Activated CD8-positive, alpha-beta memory T cell treated with anti-CD3 and anti-CD28 coated beads for 4 hours (primary cell): ENCODE results near the gene CCDC78.

ENCODE experiments used
- DNase-seq, 2 donors: peaks; one replicate each; pipeline ENCODE4 v3.0.0-alpha.2; 2020; ENCODE audit warnings: low read depth in 2 of 2

Gene CCDC78

GRCh38 chr16:711548-712320 is 14.5 kb downstream of the CCDC78 start:
- peak; percentile 50 to 59 for DNase-seq

GRCh38 chr16:711084-711483 is 15.2 kb downstream of the CCDC78 start:
- no peak for DNase-seq

- DNase-seq = no peak
Observed at GRCh38 chr16:710500-711075, 15.7 kb downstream of the CCDC78 start.

GRCh38 chr16:709566-710499 is 16.4 kb downstream of the CCDC78 start:
- no peak for DNase-seq

- no peak for DNase-seq
Observed at GRCh38 chr16:708959-709358, 17.3 kb downstream of the CCDC78 start.

GRCh38 chr16:708019-708418 is 18.2 kb downstream of the CCDC78 start:
- no peak for DNase-seq

- DNase-seq = no peak
Observed at GRCh38 chr16:707062-707538, 19.1 kb downstream of the CCDC78 start.

GRCh38 chr16:706189-707061 is 19.8 kb downstream of the CCDC78 start:
- no peak for DNase-seq

GRCh38 chr16:705431-706188 is 20.6 kb downstream of the CCDC78 start, which contains the start of gene FBXL16:
TSS of gene FBXL16 (minus strand) at chr16:705801. CDS start at chr16:697405, 8,396 bp downstream.
- DNase-seq = no peak

GRCh38 chr16:704552-705380 is 21.5 kb downstream of the CCDC78 start:
- DNase-seq = no peak

- DNase-seq = no peak
Observed at GRCh38 chr16:704047-704446, 22.2 kb downstream of the CCDC78 start.

- DNase-seq = no peak
Observed at GRCh38 chr16:703406-703805, 22.8 kb downstream of the CCDC78 start.

GRCh38 chr16:702341-702740 is 23.9 kb downstream of the CCDC78 start:
- DNase-seq = no peak

GRCh38 chr16:700684-701584 is 25.3 kb downstream of the CCDC78 start:
- no peak for DNase-seq

- DNase-seq = no peak
Observed at GRCh38 chr16:698911-699671, 27.2 kb downstream of the CCDC78 start.

- no peak for DNase-seq
Observed at GRCh38 chr16:695355-696089, 30.7 kb downstream of the CCDC78 start.

GRCh38 chr16:694863-695354 is 31.3 kb downstream of the CCDC78 start:
- DNase-seq = no peak
